GM12874 (cell line): ENCODE measurements around the gene PGAM2.

ENCODE experiments used
- TF ChIP-seq, protein P1 (sequence below): IDR thresholded peaks from 2 replicates; pipeline ENCODE4 v1.5.1; 2011; ENCODE audit warnings: low read depth, mild to moderate bottlenecking, control low read depth, low read length, moderate library complexity; ENCODE audit not compliant: insufficient read depth

The PGAM2 gene

DNA sequence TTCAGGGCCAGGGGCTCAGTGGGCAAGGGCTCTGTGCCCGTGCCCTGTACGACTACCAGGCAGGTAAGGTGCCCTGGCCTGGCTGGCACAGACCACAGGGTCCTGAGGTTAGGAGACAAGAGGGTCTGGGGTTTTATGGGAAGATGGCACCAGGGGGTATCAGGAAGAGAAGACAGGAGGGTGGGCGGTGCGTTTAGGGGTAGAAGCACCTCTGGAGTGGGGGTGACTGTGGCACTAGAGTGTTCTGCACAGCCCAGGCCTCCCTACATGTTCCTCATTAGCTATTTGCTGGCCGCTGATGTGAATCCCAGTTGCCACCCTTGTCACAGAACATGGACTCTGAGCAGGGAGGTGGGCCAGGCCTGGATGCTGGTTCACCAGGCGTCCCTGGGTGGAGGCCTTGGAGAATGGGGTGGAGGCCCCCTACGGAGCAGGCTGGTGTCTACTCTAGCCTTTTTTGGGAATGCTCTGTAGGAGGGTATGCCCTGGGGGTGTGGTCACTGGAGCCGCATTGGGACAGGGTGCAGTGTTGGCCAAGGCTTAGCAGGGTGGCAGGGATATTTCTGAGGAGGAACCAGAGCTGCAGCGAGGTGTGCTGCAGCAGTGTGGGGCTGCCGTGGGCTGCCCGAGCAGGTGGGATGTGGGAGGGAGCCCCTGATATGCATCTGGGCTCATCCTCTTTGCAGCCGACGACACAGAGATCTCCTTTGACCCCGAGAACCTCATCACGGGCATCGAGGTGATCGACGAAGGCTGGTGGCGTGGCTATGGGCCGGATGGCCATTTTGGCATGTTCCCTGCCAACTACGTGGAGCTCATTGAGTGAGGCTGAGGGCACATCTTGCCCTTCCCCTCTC lies 5.0 kb downstream of the PGAM2 start:
- TF ChIP-seq, protein P1, sequence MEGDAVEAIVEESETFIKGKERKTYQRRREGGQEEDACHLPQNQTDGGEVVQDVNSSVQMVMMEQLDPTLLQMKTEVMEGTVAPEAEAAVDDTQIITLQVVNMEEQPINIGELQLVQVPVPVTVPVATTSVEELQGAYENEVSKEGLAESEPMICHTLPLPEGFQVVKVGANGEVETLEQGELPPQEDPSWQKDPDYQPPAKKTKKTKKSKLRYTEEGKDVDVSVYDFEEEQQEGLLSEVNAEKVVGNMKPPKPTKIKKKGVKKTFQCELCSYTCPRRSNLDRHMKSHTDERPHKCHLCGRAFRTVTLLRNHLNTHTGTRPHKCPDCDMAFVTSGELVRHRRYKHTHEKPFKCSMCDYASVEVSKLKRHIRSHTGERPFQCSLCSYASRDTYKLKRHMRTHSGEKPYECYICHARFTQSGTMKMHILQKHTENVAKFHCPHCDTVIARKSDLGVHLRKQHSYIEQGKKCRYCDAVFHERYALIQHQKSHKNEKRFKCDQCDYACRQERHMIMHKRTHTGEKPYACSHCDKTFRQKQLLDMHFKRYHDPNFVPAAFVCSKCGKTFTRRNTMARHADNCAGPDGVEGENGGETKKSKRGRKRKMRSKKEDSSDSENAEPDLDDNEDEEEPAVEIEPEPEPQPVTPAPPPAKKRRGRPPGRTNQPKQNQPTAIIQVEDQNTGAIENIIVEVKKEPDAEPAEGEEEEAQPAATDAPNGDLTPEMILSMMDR, result no peak

DNA sequence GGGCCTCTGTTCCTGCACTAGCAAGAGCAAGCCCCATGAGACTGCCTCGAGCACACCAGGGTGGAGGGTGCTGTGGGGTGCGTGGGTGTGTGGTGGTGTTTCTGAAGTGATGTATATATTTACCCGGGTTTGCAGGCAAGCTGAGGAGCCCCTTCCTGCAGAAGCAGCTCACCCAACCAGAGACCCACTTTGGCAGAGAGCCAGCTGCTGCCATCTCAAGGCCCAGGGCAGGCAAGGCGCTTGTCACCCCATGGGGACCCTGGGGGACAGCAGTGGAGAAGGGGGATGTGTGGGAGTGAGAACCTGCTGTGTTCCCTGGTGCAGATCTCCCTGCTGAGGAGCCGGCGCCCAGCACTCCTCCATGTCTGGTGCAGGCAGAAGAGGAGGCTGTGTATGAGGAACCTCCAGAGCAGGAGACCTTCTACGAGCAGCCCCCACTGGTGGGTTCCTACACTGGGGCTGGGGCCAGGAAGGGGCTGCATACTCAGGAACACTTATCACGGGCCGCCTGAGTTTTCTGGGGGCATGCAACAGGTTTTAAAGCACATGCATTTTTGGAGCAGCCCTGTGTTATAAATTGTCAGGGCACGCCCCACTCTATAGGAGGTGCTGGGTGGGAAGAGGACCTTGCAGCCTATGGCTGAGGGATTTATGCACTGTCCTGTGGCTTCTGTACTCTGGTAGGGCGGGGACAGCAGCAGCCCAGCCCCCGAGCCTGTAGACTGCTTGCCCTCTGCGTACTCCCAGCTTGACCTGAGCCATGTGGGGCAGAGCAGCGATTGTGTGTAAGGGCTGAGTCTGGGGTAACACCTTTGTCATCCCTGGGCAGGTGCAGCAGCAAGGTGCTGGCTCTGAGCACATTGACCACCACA lies 5.9 kb downstream of the PGAM2 start:
- TF ChIP-seq, protein P1, result no peak

DNA sequence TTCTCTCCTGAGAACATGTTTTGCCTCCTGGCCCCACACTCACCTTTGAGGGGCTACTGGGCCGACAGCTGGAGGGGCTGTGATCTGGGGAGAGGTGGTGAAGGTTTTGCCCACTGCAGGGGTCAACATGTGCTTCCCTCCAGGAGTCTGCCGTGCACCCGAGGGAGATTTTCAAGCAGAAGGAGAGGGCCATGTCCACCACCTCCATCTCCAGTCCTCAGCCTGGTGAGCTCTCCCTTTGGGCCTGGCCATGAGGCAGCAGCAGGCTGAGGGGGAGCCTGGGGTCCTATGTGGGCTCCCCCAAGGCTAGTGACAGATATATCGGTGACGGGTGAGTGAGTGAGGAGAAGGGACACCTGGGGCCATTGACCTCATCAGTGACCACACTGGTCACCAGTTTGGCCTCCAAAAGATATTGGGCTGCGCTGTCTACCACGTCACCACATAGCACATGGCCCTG lies 6.6 kb downstream of the PGAM2 start:
- TF ChIP-seq, protein P1, result no peak

DNA sequence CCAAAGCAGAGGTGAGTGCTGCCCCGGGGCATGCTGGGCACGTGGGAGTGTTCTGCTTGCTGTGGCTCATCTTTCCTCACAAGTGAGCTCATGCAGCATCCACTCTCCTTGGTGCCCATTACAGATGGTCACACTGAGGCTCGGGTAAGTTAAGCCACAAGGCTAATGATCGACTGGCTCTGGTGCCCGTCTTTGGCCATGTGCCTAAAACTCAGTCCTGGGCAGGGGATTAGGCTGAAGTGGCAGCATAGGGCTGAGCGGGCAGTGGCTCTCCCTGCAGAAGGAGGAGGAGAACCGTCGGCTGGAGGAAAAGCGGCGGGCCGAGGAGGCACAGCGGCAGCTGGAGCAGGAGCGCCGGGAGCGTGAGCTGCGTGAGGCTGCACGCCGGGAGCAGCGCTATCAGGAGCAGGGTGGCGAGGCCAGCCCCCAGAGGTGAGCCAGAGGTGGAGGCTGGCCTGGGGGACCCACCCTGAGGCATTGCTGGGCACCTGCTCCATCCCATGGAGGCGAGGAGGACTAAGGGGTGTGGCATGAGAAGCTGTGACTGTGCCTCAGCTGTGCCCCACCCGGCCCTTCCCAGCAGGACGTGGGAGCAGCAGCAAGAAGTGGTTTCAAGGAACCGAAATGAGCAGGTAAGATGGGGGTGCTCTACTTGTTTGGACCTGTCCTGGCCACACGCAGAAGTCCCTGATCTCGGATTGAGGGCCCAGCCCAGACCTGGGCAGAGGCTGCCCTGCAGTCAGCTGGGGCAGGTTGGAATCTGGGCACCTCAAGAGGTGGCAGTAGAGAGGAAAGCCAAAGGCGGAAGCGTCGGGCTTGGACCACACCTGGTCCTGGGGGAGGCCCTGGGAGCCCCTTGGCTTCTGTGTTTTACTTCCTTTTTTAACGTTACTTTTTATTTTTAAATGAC lies 7.3 kb downstream of the PGAM2 start:
- TF ChIP-seq, protein P1, result no peak

DNA sequence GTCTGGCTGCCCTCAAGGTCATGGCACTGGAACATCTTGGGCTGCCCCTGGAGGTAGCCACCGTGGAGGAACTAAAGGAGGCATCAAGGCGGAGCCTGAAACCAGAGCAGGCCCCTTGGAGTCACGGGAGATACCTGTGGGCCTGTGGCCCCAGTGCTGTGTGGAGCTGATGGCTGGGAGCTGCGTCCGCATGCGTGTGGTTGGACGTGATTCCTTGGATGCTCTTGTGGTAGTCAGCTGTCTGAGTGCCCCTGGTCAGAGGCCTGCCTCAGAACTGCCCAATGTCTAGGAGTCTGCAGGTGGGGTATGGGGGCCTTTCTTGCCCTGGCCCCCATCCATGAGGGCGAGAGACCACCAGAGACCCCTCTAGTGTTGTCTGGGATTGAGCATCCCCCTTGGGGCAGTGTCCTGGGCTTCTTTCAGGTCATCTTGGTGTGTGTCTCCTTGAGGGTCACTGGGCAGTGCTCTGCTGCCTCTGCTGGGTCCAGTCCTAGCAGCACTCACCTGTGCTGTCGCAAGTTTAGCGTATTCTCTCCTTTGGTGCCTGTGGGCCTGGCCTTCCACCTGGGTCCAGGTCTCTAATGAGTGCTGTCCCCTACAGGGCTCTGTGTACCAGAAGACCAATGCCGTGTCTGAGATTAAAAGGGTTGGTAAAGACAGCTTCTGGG lies 8.1 kb downstream of the PGAM2 start:
- TF ChIP-seq, protein P1, result no peak

DNA sequence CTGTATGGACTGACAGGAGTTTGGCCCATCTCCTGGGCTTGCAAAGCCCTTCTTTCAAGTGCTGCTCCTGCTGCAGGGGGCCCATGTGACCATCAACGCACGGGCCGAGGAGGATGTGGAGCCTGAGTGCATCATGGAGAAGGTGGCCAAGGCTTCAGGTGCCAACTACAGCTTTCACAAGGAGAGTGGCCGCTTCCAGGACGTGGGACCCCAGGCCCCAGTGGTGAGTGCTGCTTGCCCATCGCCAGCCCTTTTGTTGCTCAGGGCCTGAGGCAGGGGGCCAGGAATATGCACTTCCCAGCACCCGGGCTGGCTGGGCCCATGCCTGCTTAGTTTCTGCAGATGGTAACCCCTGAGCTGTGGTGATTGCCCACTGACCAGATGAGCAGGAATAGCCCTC lies 8.7 kb downstream of the PGAM2 start:
- TF ChIP-seq, protein P1, result no peak
